Measurements from ENCODE around the gene CEACAM1.

- TF ChIP-seq, protein P1, sequence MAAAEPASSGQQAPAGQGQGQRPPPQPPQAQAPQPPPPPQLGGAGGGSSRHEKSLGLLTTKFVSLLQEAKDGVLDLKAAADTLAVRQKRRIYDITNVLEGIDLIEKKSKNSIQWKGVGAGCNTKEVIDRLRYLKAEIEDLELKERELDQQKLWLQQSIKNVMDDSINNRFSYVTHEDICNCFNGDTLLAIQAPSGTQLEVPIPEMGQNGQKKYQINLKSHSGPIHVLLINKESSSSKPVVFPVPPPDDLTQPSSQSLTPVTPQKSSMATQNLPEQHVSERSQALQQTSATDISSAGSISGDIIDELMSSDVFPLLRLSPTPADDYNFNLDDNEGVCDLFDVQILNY (CRISPR knock-in tag; IDR thresholded peaks at IDR 0.05) = no peak
- no peak for TF ChIP-seq NFYB (CRISPR knock-in tag; conservative IDR thresholded peaks at IDR 0.05; ENCODE audit: low read depth)
- TF ChIP-seq, protein P2, sequence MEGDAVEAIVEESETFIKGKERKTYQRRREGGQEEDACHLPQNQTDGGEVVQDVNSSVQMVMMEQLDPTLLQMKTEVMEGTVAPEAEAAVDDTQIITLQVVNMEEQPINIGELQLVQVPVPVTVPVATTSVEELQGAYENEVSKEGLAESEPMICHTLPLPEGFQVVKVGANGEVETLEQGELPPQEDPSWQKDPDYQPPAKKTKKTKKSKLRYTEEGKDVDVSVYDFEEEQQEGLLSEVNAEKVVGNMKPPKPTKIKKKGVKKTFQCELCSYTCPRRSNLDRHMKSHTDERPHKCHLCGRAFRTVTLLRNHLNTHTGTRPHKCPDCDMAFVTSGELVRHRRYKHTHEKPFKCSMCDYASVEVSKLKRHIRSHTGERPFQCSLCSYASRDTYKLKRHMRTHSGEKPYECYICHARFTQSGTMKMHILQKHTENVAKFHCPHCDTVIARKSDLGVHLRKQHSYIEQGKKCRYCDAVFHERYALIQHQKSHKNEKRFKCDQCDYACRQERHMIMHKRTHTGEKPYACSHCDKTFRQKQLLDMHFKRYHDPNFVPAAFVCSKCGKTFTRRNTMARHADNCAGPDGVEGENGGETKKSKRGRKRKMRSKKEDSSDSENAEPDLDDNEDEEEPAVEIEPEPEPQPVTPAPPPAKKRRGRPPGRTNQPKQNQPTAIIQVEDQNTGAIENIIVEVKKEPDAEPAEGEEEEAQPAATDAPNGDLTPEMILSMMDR (IDR thresholded peaks at IDR 0.05) = no peak
- TF ChIP-seq, protein P3, sequence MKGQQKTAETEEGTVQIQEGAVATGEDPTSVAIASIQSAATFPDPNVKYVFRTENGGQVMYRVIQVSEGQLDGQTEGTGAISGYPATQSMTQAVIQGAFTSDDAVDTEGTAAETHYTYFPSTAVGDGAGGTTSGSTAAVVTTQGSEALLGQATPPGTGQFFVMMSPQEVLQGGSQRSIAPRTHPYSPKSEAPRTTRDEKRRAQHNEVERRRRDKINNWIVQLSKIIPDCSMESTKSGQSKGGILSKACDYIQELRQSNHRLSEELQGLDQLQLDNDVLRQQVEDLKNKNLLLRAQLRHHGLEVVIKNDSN (CRISPR knock-in tag; IDR thresholded peaks at IDR 0.05) = no peak
- TF ChIP-seq FOXK1 (CRISPR knock-in tag; IDR thresholded peaks at IDR 0.05) = no peak
- TF ChIP-seq, protein P4, sequence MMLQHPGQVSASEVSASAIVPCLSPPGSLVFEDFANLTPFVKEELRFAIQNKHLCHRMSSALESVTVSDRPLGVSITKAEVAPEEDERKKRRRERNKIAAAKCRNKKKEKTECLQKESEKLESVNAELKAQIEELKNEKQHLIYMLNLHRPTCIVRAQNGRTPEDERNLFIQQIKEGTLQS (CRISPR knock-in tag; conservative IDR thresholded peaks at IDR 0.05) = no peak
- no peak for TF ChIP-seq KAT7 (CRISPR knock-in tag; IDR thresholded peaks at IDR 0.05; ENCODE audit: borderline replicate concordance)
- TF ChIP-seq, protein P5, sequence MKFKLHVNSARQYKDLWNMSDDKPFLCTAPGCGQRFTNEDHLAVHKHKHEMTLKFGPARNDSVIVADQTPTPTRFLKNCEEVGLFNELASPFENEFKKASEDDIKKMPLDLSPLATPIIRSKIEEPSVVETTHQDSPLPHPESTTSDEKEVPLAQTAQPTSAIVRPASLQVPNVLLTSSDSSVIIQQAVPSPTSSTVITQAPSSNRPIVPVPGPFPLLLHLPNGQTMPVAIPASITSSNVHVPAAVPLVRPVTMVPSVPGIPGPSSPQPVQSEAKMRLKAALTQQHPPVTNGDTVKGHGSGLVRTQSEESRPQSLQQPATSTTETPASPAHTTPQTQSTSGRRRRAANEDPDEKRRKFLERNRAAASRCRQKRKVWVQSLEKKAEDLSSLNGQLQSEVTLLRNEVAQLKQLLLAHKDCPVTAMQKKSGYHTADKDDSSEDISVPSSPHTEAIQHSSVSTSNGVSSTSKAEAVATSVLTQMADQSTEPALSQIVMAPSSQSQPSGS (CRISPR knock-in tag; IDR thresholded peaks at IDR 0.05; ENCODE audit: borderline replicate concordance, low read depth) = no peak
- TF ChIP-seq IRF2 (CRISPR knock-in tag; IDR thresholded peaks at IDR 0.05; ENCODE audit: borderline replicate concordance, low read depth) = no peak
- TF ChIP-seq JUN (CRISPR knock-in tag; IDR thresholded peaks at IDR 0.05) = no peak
Observed at GRCh38 chr19:42459926-42460325, 68.4 kb downstream of the CEACAM1 start.

Data from WTC11 (cell line).